Cortex of kidney (tissue), 1 donor: ENCODE results near the gene LAMC3.
A peak's percentile ranks its signal among the peaks of the same experiment; 100 is the strongest.

Source experiments
- DNase-seq: peaks from one replicate; lab custom pipeline; 2025; lab: John Stamatoyannopoulos, UW

Gene LAMC3

DNA sequence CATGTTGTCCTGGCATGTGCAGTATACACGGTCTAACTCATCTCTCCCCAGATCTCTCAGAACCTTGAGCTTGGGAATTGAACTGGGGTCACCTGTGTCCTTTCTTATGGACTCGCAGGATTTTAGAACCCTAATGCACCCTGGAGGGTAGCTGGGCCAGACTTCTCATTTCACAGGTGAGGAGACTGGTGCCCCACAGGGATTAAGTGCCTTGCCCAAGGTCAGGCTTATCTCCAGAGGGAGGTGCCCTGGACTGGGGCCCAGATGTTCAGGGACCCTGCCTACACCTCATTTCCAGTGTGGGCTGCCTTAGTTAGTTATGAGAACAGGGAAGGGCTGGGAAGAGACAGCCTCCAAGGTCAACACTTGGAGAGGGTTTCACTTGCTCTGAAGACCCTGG, 112.4 kb downstream of the LAMC3 start:
- no peak for DNase-seq

DNA sequence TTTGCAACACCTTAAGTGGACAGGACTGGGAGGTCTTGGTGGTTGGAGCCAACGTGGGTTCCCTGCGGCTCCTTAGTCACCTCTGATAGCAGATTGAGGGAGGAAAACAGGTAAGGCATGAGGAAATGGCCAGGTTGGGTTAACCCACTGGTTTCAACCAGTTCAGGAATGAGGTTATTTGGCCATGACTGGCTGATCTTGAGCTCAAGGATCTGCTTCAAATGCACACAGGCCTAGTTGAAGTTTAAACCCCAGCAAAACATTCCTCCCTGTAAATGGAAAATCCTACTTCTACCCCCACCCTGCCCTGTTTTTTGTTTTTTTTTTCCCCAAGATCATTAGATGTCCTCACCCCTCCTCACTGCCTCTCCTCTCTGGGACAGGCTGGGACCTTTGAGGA, 113.2 kb downstream of the LAMC3 start:
- DNase-seq: no peak

GRCh38 chr9:131125038-131125287, 116.0 kb downstream of the LAMC3 start:
- no peak for DNase-seq

DNA sequence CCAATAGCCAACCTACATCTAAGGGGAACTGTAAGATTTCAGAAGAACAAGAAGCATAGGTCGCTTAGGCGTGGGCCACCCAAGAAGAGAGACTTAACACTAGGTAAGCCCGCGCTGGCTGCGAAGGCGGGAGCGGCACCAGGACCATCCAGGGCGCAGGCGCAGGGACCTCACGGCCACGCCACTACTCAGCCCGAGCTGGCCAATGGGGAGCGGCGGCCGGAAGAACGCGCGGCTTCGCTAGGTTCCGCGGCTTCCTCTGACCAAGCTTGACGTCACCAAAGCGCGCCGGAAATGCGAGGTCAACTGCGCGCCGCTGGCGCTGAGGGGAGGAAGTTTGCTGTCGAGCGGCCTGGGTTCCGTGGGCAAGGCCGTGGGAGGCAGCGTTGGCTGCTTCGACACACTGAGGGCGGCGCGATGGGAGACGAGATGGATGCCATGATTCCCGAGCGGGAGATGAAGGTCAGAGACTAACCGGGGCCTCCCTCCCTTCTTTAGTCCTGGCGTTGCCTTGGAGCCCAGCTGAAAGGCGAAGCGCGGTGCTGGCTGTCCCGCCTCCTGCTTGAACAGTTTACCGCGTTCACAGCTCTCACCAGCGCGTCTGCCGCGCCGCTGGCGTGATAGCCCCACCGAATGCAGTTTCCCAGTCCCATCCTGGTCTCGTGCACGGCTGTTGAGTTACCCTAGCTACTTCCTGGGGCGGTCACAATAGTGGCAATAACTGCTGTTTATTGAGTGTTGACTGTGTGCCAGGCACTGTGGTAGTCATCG, 116.5 kb downstream of the LAMC3 start, which contains the start of gene NUP214:
TSS of gene NUP214 (plus strand) at position 299 of the 771 bp plus-strand sequence. CDS start at position 418, 119 bp downstream.
- peak; percentile 97 for DNase-seq

DNA sequence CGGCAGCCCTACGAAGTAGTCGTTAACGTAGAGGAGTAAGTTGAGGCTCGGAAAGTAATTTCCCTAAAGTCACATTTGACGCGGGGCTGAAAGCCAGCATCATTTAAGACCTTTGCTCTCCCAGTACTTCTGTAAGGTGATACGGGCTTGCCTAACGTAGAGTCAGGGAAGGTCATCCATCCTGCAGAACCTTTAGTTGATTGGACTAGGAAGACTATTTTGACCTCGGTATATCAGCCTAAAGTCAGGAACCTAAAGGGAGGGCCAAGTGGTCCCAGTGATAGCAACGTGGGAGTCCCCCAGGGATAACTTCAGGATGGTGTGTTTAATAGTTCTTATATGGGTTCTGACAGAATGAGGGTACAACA, 117.1 kb downstream of the LAMC3 start:
- DNase-seq: no peak

- no peak for DNase-seq
Observed at GRCh38 chr9:131129183-131129582, 120.2 kb downstream of the LAMC3 start.

DNA sequence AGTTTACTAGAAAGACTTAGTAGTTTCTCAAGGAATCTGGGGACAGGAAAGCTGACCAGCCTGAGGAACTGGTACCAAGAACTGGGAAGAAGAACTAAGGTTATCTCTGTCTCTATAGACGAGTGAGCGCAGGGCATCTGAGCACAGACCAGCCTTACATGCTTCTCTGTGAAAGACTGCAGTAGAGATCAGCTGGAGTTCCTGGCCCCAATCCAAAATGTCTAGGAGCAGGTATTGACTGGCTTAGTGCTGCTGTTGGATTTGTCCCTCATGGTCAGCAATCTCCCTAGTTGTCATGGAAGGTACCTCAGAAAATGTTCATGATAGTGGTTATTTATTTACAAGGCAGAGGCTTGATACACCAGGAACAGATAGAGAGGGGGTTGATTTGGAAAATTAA, 129.7 kb downstream of the LAMC3 start:
- no peak for DNase-seq

GRCh38 chr9:131140112-131140511, 131.1 kb downstream of the LAMC3 start:
- DNase-seq: no peak

DNA sequence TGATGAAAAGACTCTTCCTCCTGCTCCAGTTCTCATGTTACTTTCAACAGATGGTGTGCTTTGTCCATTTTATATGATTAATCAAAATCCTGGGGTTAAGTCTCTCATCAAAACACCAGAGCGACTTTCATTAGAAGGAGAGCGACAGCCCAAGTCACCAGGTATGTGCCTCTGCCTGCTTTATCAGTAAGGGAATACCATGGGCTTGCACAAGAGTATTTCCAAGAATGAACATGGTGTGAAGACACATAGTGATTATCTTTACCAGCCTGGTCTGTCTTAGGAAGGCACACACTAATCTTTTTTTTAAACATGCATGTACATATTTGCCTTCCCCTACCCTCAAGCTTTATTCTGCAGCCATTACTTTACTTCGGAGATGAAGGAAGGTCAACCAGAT, 131.6 kb downstream of the LAMC3 start:
- no peak for DNase-seq

- no peak for DNase-seq
Observed at GRCh38 chr9:131142160-131142559, 133.2 kb downstream of the LAMC3 start.
